Measurements from ENCODE around the gene PRDM5. TPM values are rescaled to one million over a fixed set of nuclear protein-coding genes. Genes with fewer than 3 reads are reported as not detected.

Gene PRDM5
- total and polyA plus RNA-seq, 2 donors from 2014 or later: 2.6 to 9.1 TPM

DNA sequence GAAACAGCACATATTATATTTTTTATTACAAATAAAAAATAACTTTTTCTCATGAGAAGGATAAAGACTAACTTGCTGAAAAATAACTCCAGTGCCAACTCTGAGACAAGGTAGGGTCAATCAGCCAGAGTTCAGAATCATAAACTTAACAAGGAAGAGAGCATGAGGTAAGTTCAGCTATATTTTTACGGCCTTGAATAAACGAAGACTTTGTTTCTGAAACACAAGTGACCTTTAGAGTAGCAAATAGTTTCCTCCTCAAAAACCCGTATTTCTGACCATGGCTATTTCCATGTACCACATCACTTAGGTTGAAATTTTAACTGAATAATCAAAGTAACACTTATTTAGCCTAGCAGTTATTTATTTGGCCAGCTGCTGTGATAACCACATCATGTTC is 45.5 kb downstream of the PRDM5 start:
- TF ChIP-seq, protein P1, sequence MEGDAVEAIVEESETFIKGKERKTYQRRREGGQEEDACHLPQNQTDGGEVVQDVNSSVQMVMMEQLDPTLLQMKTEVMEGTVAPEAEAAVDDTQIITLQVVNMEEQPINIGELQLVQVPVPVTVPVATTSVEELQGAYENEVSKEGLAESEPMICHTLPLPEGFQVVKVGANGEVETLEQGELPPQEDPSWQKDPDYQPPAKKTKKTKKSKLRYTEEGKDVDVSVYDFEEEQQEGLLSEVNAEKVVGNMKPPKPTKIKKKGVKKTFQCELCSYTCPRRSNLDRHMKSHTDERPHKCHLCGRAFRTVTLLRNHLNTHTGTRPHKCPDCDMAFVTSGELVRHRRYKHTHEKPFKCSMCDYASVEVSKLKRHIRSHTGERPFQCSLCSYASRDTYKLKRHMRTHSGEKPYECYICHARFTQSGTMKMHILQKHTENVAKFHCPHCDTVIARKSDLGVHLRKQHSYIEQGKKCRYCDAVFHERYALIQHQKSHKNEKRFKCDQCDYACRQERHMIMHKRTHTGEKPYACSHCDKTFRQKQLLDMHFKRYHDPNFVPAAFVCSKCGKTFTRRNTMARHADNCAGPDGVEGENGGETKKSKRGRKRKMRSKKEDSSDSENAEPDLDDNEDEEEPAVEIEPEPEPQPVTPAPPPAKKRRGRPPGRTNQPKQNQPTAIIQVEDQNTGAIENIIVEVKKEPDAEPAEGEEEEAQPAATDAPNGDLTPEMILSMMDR (IDR thresholded peaks at IDR 0.05; ENCODE audit: borderline replicate concordance, extremely low read depth, insufficient read depth): no peak
- no peak overlapping the region for H3K9ac ChIP-seq (ENCODE audit: low read length in 3 of 3)

DNA sequence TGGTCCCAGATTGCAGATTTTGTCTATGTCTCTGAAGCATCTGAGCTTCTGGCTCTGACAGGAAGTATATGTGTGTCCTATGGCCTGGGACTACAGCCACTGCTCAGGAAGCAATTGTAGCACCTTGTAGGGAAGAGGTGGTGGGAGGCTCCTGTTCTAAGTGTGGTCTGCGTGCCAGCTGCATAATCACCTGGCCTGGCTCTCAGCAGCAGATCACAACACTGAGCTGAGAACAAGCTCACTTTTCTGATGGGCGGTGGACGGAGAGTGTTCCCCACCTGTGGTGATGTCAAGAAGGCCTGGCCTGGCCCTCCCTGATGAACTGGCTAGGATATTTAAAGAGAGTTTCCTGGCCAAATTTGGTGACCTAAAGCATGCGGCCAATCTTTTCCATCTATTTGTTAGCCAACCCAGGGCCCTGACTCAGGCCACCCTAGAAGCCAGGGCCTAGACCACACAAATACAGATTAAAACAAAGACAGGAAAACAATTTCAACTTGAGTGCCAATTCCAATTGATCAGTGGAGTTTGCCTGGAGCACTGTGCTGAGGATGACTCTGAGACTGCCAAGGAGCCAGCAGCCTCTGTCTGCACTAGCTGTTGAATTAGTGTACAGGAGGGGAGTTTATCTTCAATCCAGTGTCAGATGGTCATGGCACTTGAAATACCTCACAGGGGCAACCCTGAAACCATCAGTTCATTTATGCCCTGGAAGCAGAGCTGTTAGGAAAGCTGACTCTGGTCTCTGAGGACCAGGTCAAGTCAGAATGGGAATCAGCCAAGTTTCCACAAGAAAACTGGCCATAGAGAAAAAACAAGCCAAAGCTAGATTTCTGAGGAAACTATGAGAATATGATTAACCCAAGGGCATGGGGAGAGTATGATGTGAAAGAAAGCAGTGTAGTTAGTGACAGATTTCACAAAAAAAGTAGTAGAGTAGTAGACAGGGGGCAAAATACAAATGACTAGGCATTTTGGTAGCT is 47.4 kb downstream of the PRDM5 start:
- no peak for DNase-seq
- intact Hi-C loops (cut with DNase I): no loop called here

More for the DNA sequence above, 45.5 kb downstream of the PRDM5 start:
- Histone ChIP-seq H3K36me3 (ENCODE audit: control insufficient read depth in 2 of 3, insufficient read depth in 3 of 3, low read length in 3 of 3) (no peaks in the 10 kb centered on the region), H3K27me3 (ENCODE audit: control insufficient read depth, insufficient read depth, low read length) (no peaks in the 10 kb centered on the region), H3K4me3 (ENCODE audit: low read length in 3 of 3) (no peak overlapping the region), H3K27ac (ENCODE audit: low read depth in 2 of 2, low read length in 2 of 2) (no peak overlapping the region), H3K9me3 (ENCODE audit: control insufficient read depth in 2 of 3, insufficient read depth in 1 of 3, low read length in 3 of 3) (peaks cover 0 to 2% (median 0%) of the 10 kb centered on the region in 3 donors), H3K4me1 (ENCODE audit: control insufficient read depth in 2 of 3, insufficient read depth in 2 of 3, low read depth in 1 of 3, low read length in 3 of 3) (no peaks in the 10 kb centered on the region)
- DNase-seq (no peak), FAIRE-seq (no peak)
- intact Hi-C loops (cut with DNase I): no loop called here

DNA sequence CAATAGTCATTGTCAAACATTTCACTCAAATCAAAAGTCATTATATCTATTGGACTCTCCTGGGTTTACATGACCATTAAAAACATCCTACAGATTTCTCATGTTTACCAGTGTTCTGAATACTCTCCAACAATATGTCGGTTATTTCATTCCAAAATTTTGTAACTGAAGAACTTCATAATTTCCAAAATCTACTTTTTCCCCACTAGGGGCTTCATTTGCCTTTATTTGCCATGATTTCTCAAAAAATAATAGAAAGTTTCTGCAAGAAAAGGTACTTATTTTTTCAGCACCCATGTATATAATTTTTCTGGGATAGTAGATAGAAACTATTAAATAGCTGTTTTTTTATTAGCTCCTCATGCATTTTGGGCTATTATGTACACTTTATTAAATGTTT is 49.0 kb downstream of the PRDM5 start:
- Histone ChIP-seq H3K9me3 (ENCODE audit: control insufficient read depth in 2 of 3, insufficient read depth in 1 of 3, low read length in 3 of 3) (no peaks in the 10 kb centered on the region), H3K36me3 (ENCODE audit: control insufficient read depth in 2 of 3, insufficient read depth in 3 of 3, low read length in 3 of 3) (no peaks in the 10 kb centered on the region), H3K27ac (ENCODE audit: low read depth in 2 of 2, low read length in 2 of 2) (no peak overlapping the region), H3K4me1 (ENCODE audit: control insufficient read depth in 2 of 3, insufficient read depth in 2 of 3, low read depth in 1 of 3, low read length in 3 of 3) (peaks cover 0 to 3% (median 0%) of the 10 kb centered on the region in 3 donors), H3K9ac (ENCODE audit: low read length in 3 of 3) (no peak overlapping the region), H3K27me3 (ENCODE audit: control insufficient read depth, insufficient read depth, low read length) (no peaks in the 10 kb centered on the region), H3K4me3 (ENCODE audit: low read length in 3 of 3) (no peak overlapping the region)
- DNase-seq (no peak), FAIRE-seq (no peak)
- intact Hi-C loops (cut with DNase I): no loop called here
- TF ChIP-seq, protein P1 (IDR thresholded peaks at IDR 0.05; ENCODE audit: borderline replicate concordance, extremely low read depth, insufficient read depth): no peak

More for the DNA sequence above, 47.4 kb downstream of the PRDM5 start:
- H3K4me1 ChIP-seq (ENCODE audit: control insufficient read depth in 2 of 3, insufficient read depth in 2 of 3, low read depth in 1 of 3, low read length in 3 of 3): no peaks in the 10 kb centered on the region
- no peak overlapping the region for H3K9ac ChIP-seq (ENCODE audit: low read length in 3 of 3)
- TF ChIP-seq, protein P1 (IDR thresholded peaks at IDR 0.05; ENCODE audit: borderline replicate concordance, extremely low read depth, insufficient read depth): no peak
- no peaks in the 10 kb centered on the region for H3K36me3 ChIP-seq (ENCODE audit: control insufficient read depth in 2 of 3, insufficient read depth in 3 of 3, low read length in 3 of 3)
- FAIRE-seq: no peak
- peaks cover 0 to 2% (median 0%) of the 10 kb centered on the region in 3 donors for H3K9me3 ChIP-seq (ENCODE audit: control insufficient read depth in 2 of 3, insufficient read depth in 1 of 3, low read length in 3 of 3)
- H3K27me3 ChIP-seq (ENCODE audit: control insufficient read depth, insufficient read depth, low read length): no peaks in the 10 kb centered on the region
- H3K27ac ChIP-seq (ENCODE audit: low read depth in 2 of 2, low read length in 2 of 2): no peak overlapping the region
- H3K4me3 ChIP-seq (ENCODE audit: low read length in 3 of 3): no peak overlapping the region
